ENCODE data around the gene ANKRD34A.

DNA sequence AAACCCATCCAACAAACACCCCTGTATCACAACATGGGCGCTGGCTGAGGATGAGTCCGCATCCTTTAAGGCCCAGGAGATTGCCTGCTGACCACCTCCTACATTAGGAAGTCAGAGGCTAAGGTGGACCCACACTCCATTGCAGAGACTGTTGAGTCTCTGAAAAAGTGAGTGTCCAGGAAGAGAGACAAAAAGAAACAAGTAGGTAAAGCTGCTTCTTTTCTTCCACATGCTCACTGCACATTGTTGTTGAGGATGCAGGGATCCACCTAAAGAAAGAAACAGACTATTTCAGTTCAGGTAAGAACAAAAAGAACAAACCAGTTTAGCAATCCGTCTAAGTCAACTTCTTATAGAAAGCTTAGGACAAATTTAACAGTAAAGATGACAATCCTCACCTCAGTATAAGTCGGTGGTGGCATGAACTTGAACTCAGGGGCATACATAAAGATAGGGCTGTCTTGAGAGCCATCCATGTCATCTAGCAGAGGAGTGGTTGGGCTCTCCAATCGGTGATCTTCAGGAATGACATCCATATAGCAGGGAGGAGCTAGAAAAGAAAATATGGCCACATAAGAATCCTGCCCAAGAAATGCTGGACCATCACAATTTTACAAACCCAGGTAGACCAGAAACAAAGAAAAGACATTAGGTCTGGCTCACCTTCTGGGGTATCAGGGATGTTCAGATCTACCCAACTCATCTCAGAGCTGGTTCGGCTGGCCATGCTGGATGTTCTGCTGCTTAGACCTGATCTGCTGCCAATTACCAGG lies 29.4 kb upstream of the ANKRD34A start:
- TF ChIP-seq, protein P1, sequence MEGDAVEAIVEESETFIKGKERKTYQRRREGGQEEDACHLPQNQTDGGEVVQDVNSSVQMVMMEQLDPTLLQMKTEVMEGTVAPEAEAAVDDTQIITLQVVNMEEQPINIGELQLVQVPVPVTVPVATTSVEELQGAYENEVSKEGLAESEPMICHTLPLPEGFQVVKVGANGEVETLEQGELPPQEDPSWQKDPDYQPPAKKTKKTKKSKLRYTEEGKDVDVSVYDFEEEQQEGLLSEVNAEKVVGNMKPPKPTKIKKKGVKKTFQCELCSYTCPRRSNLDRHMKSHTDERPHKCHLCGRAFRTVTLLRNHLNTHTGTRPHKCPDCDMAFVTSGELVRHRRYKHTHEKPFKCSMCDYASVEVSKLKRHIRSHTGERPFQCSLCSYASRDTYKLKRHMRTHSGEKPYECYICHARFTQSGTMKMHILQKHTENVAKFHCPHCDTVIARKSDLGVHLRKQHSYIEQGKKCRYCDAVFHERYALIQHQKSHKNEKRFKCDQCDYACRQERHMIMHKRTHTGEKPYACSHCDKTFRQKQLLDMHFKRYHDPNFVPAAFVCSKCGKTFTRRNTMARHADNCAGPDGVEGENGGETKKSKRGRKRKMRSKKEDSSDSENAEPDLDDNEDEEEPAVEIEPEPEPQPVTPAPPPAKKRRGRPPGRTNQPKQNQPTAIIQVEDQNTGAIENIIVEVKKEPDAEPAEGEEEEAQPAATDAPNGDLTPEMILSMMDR (IDR thresholded peaks at IDR 0.05) = no peak
- TF ChIP-seq POLR2A (IDR thresholded peaks at IDR 0.05) (no peak), POLR2AphosphoS5 (IDR thresholded peaks at IDR 0.05) (peak; percentile 33)
